NB4 (cell line): ENCODE data around the gene PXMP4.

Experiments used
- CTCF ChIP-seq: IDR thresholded peaks from one replicate; pipeline ENCODE4 v1.5.1; 2012; ENCODE audit warnings: low read depth, low read length
- MYC ChIP-seq: IDR thresholded peaks from 2 replicates; pipeline ENCODE4 v1.6.1; 2011; ENCODE audit warnings: low read depth, low read length
- POLR2A ChIP-seq: IDR thresholded peaks from 2 replicates; pipeline ENCODE4 v1.6.1; 2011; ENCODE audit warnings: mild to moderate bottlenecking; ENCODE audit not compliant: insufficient read length; ENCODE audit errors: extremely low read depth
- TF ChIP-seq, protein P1 (sequence below): IDR thresholded peaks from 2 replicates; pipeline ENCODE4 v1.6.1; 2011; ENCODE audit warnings: low read depth, low read length

DNA sequence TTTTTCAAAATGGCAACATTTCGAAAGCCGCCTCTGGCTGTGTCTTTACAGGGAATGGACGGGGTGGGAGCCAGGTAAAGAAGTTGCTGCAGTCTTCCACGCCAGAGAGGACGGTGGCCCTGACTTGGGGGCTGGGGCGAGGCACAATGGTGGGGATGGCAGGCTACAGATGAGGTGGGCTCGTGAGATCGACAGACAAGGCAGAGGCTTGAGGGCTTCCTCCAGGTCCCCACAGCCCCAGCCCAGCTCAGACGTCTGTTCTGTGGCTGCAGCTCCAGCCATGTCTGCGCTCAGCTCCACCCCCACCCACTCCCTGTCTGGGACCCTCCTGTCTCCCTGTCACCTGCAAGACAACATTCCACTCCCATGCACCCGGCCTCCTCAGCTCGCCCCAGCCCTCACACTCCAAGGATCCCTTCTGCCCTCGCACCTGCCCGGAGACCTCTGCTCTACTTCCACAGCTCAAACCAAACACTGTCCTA lies 65.4 kb downstream of the PXMP4 start:
- TF ChIP-seq CTCF (no peak), POLR2A (no peak), MYC (no peak)
- TF ChIP-seq, protein P1, sequence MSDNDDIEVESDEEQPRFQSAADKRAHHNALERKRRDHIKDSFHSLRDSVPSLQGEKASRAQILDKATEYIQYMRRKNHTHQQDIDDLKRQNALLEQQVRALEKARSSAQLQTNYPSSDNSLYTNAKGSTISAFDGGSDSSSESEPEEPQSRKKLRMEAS = no peak
